ENCODE measurements around the gene BMPR1B.

The BMPR1B gene

DNA sequence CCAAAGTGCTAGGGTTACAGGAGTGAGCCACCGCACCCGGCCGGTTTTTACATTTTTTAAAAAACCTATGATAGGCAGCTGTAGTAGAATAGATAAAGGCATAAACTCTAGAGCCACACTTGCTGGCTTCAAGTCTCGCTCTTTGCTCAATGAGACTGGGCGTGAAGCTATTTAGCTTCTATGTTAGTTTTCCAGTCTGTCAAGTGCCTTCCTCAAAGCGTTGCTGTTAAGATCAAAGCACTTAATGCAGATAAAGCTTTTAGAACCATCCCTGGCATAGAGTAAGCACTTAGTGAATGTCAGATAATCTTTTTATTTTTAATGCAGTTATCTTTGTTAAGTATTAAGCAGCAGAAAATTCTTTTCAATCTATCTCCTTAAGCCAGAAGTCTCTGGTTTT is 42.0 kb upstream of the BMPR1B start:
- Histone ChIP-seq H3K27ac (replicated peaks) (no peak overlapping the region), H3K4me3 (replicated peaks; ENCODE audit: insufficient read depth, low read length) (no peak overlapping the region), H3K27me3 (ENCODE audit: insufficient read depth, poor library complexity, severe bottlenecking) (no peaks in the 10 kb centered on the region)
- no peak for DNase-seq (ENCODE audit: low read depth in 1 of 2, low spot score in 1 of 2)
- no peak for TF ChIP-seq POLR2AphosphoS5 (IDR thresholded peaks at IDR 0.05; ENCODE audit: low read depth)

DNA sequence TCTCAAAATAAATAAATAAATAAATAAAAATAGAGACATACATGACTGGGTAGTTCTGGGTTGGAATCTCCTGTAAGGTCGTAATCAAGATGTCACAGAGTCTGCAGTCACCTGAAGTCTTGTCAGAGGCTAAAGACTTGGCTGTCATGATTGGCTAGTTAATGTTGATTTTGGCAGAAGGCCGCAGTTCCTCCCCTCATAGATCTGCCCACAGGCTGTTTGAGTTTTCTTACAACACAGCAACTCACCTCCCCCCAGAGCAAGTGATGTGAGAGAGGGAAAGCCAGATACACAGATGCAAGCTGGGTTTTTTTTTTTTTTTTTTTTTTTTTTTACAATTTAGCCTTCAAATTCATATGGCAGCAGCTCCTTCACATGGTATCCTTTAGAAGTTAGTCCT is 36.4 kb upstream of the BMPR1B start:
- Histone ChIP-seq H3K27ac (replicated peaks) (no peak overlapping the region), H3K4me3 (replicated peaks; ENCODE audit: insufficient read depth, low read length) (no peak overlapping the region), H3K27me3 (ENCODE audit: insufficient read depth, poor library complexity, severe bottlenecking) (no peaks in the 10 kb centered on the region)
- TF ChIP-seq, protein P1, sequence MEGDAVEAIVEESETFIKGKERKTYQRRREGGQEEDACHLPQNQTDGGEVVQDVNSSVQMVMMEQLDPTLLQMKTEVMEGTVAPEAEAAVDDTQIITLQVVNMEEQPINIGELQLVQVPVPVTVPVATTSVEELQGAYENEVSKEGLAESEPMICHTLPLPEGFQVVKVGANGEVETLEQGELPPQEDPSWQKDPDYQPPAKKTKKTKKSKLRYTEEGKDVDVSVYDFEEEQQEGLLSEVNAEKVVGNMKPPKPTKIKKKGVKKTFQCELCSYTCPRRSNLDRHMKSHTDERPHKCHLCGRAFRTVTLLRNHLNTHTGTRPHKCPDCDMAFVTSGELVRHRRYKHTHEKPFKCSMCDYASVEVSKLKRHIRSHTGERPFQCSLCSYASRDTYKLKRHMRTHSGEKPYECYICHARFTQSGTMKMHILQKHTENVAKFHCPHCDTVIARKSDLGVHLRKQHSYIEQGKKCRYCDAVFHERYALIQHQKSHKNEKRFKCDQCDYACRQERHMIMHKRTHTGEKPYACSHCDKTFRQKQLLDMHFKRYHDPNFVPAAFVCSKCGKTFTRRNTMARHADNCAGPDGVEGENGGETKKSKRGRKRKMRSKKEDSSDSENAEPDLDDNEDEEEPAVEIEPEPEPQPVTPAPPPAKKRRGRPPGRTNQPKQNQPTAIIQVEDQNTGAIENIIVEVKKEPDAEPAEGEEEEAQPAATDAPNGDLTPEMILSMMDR (IDR thresholded peaks at IDR 0.05; ENCODE audit: insufficient read depth, low read length) = no peak
- TF ChIP-seq, protein P2, sequence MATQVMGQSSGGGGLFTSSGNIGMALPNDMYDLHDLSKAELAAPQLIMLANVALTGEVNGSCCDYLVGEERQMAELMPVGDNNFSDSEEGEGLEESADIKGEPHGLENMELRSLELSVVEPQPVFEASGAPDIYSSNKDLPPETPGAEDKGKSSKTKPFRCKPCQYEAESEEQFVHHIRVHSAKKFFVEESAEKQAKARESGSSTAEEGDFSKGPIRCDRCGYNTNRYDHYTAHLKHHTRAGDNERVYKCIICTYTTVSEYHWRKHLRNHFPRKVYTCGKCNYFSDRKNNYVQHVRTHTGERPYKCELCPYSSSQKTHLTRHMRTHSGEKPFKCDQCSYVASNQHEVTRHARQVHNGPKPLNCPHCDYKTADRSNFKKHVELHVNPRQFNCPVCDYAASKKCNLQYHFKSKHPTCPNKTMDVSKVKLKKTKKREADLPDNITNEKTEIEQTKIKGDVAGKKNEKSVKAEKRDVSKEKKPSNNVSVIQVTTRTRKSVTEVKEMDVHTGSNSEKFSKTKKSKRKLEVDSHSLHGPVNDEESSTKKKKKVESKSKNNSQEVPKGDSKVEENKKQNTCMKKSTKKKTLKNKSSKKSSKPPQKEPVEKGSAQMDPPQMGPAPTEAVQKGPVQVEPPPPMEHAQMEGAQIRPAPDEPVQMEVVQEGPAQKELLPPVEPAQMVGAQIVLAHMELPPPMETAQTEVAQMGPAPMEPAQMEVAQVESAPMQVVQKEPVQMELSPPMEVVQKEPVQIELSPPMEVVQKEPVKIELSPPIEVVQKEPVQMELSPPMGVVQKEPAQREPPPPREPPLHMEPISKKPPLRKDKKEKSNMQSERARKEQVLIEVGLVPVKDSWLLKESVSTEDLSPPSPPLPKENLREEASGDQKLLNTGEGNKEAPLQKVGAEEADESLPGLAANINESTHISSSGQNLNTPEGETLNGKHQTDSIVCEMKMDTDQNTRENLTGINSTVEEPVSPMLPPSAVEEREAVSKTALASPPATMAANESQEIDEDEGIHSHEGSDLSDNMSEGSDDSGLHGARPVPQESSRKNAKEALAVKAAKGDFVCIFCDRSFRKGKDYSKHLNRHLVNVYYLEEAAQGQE (IDR thresholded peaks at IDR 0.05; ENCODE audit: insufficient replicate concordance, low read depth) = no peak
- TF ChIP-seq SPI1 (IDR thresholded peaks at IDR 0.05; ENCODE audit: borderline replicate concordance, low read depth) (no peak), POLR2AphosphoS5 (IDR thresholded peaks at IDR 0.05; ENCODE audit: low read depth) (no peak), GABPA (IDR thresholded peaks at IDR 0.05; ENCODE audit: low read depth) (no peak)
- no peak for DNase-seq (ENCODE audit: low read depth in 1 of 2, low spot score in 1 of 2)

DNA sequence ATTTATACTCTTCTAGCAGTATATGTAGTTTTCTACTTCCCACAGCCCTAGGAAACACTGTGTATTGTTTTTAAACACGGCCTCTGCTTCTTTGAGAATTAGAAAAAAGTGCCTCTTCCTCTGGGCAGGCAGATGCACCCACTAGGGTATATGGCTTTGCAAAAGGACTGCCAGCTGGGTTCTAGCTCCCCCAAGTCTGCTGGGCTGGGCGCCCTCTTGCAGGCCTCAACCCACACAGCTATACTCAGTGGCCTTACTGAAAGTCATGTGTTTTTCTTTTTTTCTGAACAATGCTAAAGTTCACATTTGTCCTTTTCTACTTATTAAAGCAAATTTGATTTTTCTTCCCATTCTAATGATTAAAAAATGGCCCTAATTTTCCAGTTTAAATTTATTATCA is 35.5 kb upstream of the BMPR1B start:
- H3K27me3 ChIP-seq (ENCODE audit: insufficient read depth, poor library complexity, severe bottlenecking) = no peaks in the 10 kb centered on the region
- no peak for TF ChIP-seq POLR2AphosphoS5 (IDR thresholded peaks at IDR 0.05; ENCODE audit: low read depth)
- TF ChIP-seq, protein P2 (IDR thresholded peaks at IDR 0.05; ENCODE audit: insufficient replicate concordance, low read depth) = no peak
- no peak for TF ChIP-seq SPI1 (IDR thresholded peaks at IDR 0.05; ENCODE audit: borderline replicate concordance, low read depth)
- TF ChIP-seq, protein P1 (IDR thresholded peaks at IDR 0.05; ENCODE audit: insufficient read depth, low read length) = no peak
- TF ChIP-seq GABPA (IDR thresholded peaks at IDR 0.05; ENCODE audit: low read depth) = no peak
- no peak for DNase-seq (ENCODE audit: low read depth in 1 of 2, low spot score in 1 of 2)

DNA sequence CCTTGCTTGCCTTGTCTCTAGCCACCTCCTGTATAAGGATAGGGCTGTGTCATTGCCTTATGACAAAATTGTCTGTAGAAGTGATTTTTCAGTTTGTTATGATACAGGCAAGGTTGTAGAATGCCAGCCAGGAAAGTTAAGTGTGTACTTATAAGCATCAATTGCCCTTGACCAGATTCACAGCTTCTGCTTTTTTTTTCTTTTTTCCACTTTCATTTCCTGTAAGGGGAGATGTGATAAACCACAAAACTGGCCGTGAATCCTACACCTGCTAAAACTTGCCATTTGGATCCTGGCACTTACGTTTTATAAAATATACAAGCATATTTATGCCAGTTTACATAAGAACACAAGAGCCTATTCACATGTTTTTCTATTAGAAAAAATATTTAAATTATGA is 35.0 kb upstream of the BMPR1B start:
- TF ChIP-seq SPI1 (IDR thresholded peaks at IDR 0.05; ENCODE audit: borderline replicate concordance, low read depth) (no peak), POLR2AphosphoS5 (IDR thresholded peaks at IDR 0.05; ENCODE audit: low read depth) (no peak), GABPA (IDR thresholded peaks at IDR 0.05; ENCODE audit: low read depth) (no peak)
- TF ChIP-seq, protein P2 (IDR thresholded peaks at IDR 0.05; ENCODE audit: insufficient replicate concordance, low read depth) = no peak
- TF ChIP-seq, protein P1 (IDR thresholded peaks at IDR 0.05; ENCODE audit: insufficient read depth, low read length) = no peak
- no peak for DNase-seq (ENCODE audit: low read depth in 1 of 2, low spot score in 1 of 2)
- H3K27me3 ChIP-seq (ENCODE audit: insufficient read depth, poor library complexity, severe bottlenecking) = no peaks in the 10 kb centered on the region
- no peak overlapping the region for H3K27ac ChIP-seq (replicated peaks)
- no peak overlapping the region for H3K4me3 ChIP-seq (replicated peaks; ENCODE audit: insufficient read depth, low read length)

More for the DNA sequence above, 35.5 kb upstream of the BMPR1B start:
- no peak overlapping the region for H3K4me3 ChIP-seq (replicated peaks; ENCODE audit: insufficient read depth, low read length)
- no peak overlapping the region for H3K27ac ChIP-seq (replicated peaks)

Data from HL-60 (cell line).